K562 (cell line): ENCODE measurements around the gene PCSK6. TPM values are rescaled to one million over a fixed set of nuclear protein-coding genes. Genes with fewer than 3 reads are reported as not detected.

ENCODE experiments used
- C11orf30 ChIP-seq: fragments of 450-650 bp; IDR thresholded peaks from 2 replicates; pipeline ENCODE4 v1.6.1; 2016; ENCODE audit warnings: low read depth, mild to moderate bottlenecking
- CREBBP ChIP-seq: IDR thresholded peaks from one replicate; pipeline ENCODE4 v1.6.1; 2012; ENCODE audit warnings: low read depth, mild to moderate bottlenecking, control low read depth, inconsistent platforms, low read length
- ELF1 ChIP-seq: fragments of 200-800 bp; sonication (Bioruptor generic); IDR thresholded peaks from 2 replicates; pipeline ENCODE4 v1.6.1; 2016; ENCODE audit warnings: missing genetic modification characterization, missing compliant biosample characterization
- HMGN3 ChIP-seq: IDR thresholded peaks from 2 replicates; pipeline ENCODE4 v1.6.1; 2011; ENCODE audit warnings: borderline replicate concordance, low read depth, mild to moderate bottlenecking, mixed read lengths, low read length; ENCODE audit not compliant: insufficient read length; ENCODE audit errors: extremely low read depth
- HNRNPLL ChIP-seq: fragments of 200-400 bp; formaldehyde crosslinking; IDR thresholded peaks from 2 replicates; pipeline ENCODE4 v1.6.1; 2017; ENCODE audit warnings: low read length, low read depth, mild to moderate bottlenecking; ENCODE audit not compliant: poor library complexity, severe bottlenecking
- MCM5 ChIP-seq: fragments of 450-650 bp; IDR thresholded peaks from 2 replicates; pipeline ENCODE4 v1.6.1; 2016; ENCODE audit warnings: low read depth
- MEIS2 ChIP-seq: fragments of 450-650 bp; IDR thresholded peaks from 2 replicates; pipeline ENCODE4 v1.6.1; 2014; ENCODE audit warnings: mild to moderate bottlenecking; ENCODE audit not compliant: partially characterized antibody
- NKRF ChIP-seq: fragments of 450-650 bp; IDR thresholded peaks from 2 replicates; pipeline ENCODE4 v1.6.1; 2016; ENCODE audit warnings: borderline replicate concordance
- SNIP1 ChIP-seq: fragments of 450-650 bp; IDR thresholded peaks from 2 replicates; pipeline ENCODE4 v1.7.1; 2017; ENCODE audit warnings: low read depth, mild to moderate bottlenecking
- STAT5A ChIP-seq: IDR thresholded peaks from 2 replicates; pipeline ENCODE4 v1.6.1; 2012; ENCODE audit warnings: low read length, inconsistent platforms, borderline replicate concordance
- TRIM28 ChIP-seq: fragments of 450-650 bp; IDR thresholded peaks from 2 replicates; pipeline ENCODE4 v1.6.1; 2017
- ZMIZ1 ChIP-seq, 2 experiments: fragments of 150-350 bp in 1 of 2; IDR thresholded peaks; 2 replicates each; pipeline ENCODE4 v1.6.1; 2012 to 2016; ENCODE audit warnings: low read depth in 2 of 2, low read length in 2 of 2, mild to moderate bottlenecking in 1 of 2, moderate library complexity in 1 of 2
- ZNF395 ChIP-seq: fragments of 200-800 bp; sonication (Bioruptor generic); IDR thresholded peaks from 2 replicates; pipeline ENCODE4 v1.6.1; 2017; ENCODE audit warnings: missing genetic modification characterization, missing compliant biosample characterization
- polyA plus RNA-seq, 8 experiments: library from polyadenylated mRNA; depleted of rRNA in 4 of 8; stranded (reverse) in 5 of 8; unstranded in 3 of 8; fragments of >200 nt; fragmentation: Nextera tagmentation in 2 of 8; fragmentation: Illumina TruSeq in 1 of 8; extraction: Ambion mirVana in 2 of 8; extraction: Trizol in 1 of 8; gene quantifications; 2 replicates each; pipeline versions ENCODE4 v1.2.1 to v1.2.3, GENCODE V29; 2011 to 2014; ENCODE audit warnings: inconsistent platforms in 1 of 8, missing spikeins in 1 of 8
- total RNA-seq, 7 experiments: library from RNA; depleted of rRNA in 6 of 7; stranded (reverse); fragments of >200 nt in 6 of 7; fragmentation: Illumina TruSeq in 2 of 7; extraction: Trizol in 2 of 7; gene quantifications; 2 replicates each; pipeline versions ENCODE4 v1.2.1 to v1.2.3, GENCODE V29; 2011 to 2021; ENCODE audit warnings: low replicate concordance in 1 of 7

PCSK6 gene
- total and polyA plus RNA-seq, 9 of the 15 experiments (the other 6 are each of a cell fraction or from before 2014, with no cell fraction given) = 2.2 to 32.6 (median 14.5) TPM

- TF ChIP-seq NKRF (peak; percentile 23; the same call in 1 of the 2 replicates), CREBBP (no peak), HMGN3 (peak; percentile 91), ZNF395 (CRISPR knock-in tag) (peak; percentile 98), ELF1 (peak; percentile 75), MCM5 (no peak), STAT5A (peak; percentile 93), TRIM28 (peak; percentile 84), ZMIZ1 (IDR thresholded peaks at IDR 0.05; ENCODE audit: low read depth in 2 of 2, low read length in 2 of 2) (peak in 1 of 2 experiments; percentile 92; a peak in 2 of 4 replicates), MEIS2 (peak; percentile 99), SNIP1 (no peak), C11orf30 (peak; percentile 88), HNRNPLL (peak; percentile 34)
- TF ChIP-seq, all 486 proteins: peak for 186
Measured at GRCh38 chr15:101451266-101451799, 38.2 kb downstream of the PCSK6 start (continued).
